Lower leg skin (tissue), 3 donors: ENCODE data around the gene SH3D19.

Experiments used
- CTCF ChIP-seq, 3 donors: fragments of 450-650 bp; IDR thresholded peaks; one replicate each; pipeline ENCODE4 v1.5.1; 2016; ENCODE audit warnings: antibody characterized with exemption in 3 of 3, mild to moderate bottlenecking in 3 of 3, moderate library complexity in 2 of 3
- POLR2A ChIP-seq, 2 donors: fragments of 450-650 bp; IDR thresholded peaks; one replicate each; pipeline ENCODE4 v1.6.1; 2016 to 2017; ENCODE audit warnings: antibody characterized with exemption in 2 of 2, mild to moderate bottlenecking in 1 of 2, moderate library complexity in 1 of 2

GRCh38 chr4:151147000-151147399 lies 178.4 kb downstream of the SH3D19 start:
- TF ChIP-seq CTCF (IDR thresholded peaks at IDR 0.05) (no peak), POLR2A (IDR thresholded peaks at IDR 0.05) (no peak)
